OCI-LY3 (cell line): Measurements from ENCODE around the gene DIP2C.

Source experiments
- H2AFZ ChIP-seq: fragments of 200-600, 300-600 bp; shearing (Covaris generic); 2 replicates; pipeline ENCODE4 v1.6.0; 2014; ENCODE audit warnings: antibody characterized with exemption, low read depth, low read length
- H3K27ac ChIP-seq: fragments of 200-600, 300-600 bp; sonication (generic); 2 replicates; pipeline ENCODE4 v1.5.1; 2014; ENCODE audit warnings: mild to moderate bottlenecking, low read length, moderate library complexity, mixed read lengths
- H3K27me3 ChIP-seq: fragments of 200-600, 300-600 bp; sonication (generic); 2 replicates; pipeline ENCODE4 v1.6.1; 2014; ENCODE audit warnings: low read depth, low read length, mixed read lengths
- H3K36me3 ChIP-seq: fragments of 200-600, 300-600 bp; sonication (generic); replicated peaks from 2 replicates; pipeline ENCODE3; 2014; ENCODE audit warnings: low read depth, low read length, mixed read lengths
- H3K4me1 ChIP-seq: fragments of 300-600, 200-600 bp; sonication (generic); 2 replicates; pipeline ENCODE4 v1.6.1; 2014; ENCODE audit warnings: low read length, mixed read lengths
- H3K4me2 ChIP-seq: fragments of 200-600, 300-600 bp; sonication (generic); 2 replicates; pipeline ENCODE4 v1.6.1; 2014; ENCODE audit warnings: low read length, mixed read lengths
- H3K4me3 ChIP-seq: fragments of 300-600, 200-600 bp; sonication (generic); 2 replicates; pipeline ENCODE4 v1.5.1; 2014; ENCODE audit warnings: antibody characterized with exemption, mild to moderate bottlenecking, low read length, moderate library complexity
- H3K79me2 ChIP-seq: fragments of 300-600, 200-600 bp; shearing (Covaris generic); 2 replicates; pipeline ENCODE4 v1.6.1; 2014; ENCODE audit warnings: mild to moderate bottlenecking, low read length, mixed read lengths
- H3K9ac ChIP-seq: fragments of 300-600, 200-600 bp; shearing (Covaris generic); 2 replicates; pipeline ENCODE4 v1.6.0; 2014; ENCODE audit warnings: mild to moderate bottlenecking, low read length, moderate library complexity
- H3K9me3 ChIP-seq: fragments of 200-600, 300-600 bp; shearing (Covaris generic); 2 replicates; pipeline ENCODE4 v1.6.1; 2014; ENCODE audit warnings: low read length, mixed read lengths; ENCODE audit not compliant: insufficient read depth
- H4K20me1 ChIP-seq: fragments of 200-600, 300-600 bp; sonication (generic); 2 replicates; pipeline ENCODE4 v1.6.1; 2016; ENCODE audit warnings: low read length, mixed read lengths; ENCODE audit not compliant: insufficient read depth
- CTCF ChIP-seq: fragments of 200-600, 300-600 bp; sonication (generic); IDR thresholded peaks from 2 replicates; pipeline ENCODE4 v1.5.1; 2014; ENCODE audit warnings: antibody characterized with exemption, low read length, low read depth
- EZH2phosphoT487 ChIP-seq: fragments of 200-600 bp; shearing (Covaris generic); IDR thresholded peaks from 2 replicates; pipeline ENCODE4 v1.6.1; 2018; ENCODE audit warnings: antibody characterized with exemption, mixed run types, low read depth

The DIP2C gene

GRCh38 chr10:667602-668143 lies 21.8 kb downstream of the DIP2C start:
- no peaks in the 10 kb centered on the region for H4K20me1 ChIP-seq
- H3K4me3 ChIP-seq = no peak overlapping the region
- no peak overlapping the region for H3K4me2 ChIP-seq
- no peaks in the 10 kb centered on the region for H3K79me2 ChIP-seq
- no peaks in the 10 kb centered on the region for H3K27me3 ChIP-seq
- no peaks in the 10 kb centered on the region; the same call in 1 of the 2 replicates for H3K9me3 ChIP-seq
- H3K4me1 ChIP-seq = no peaks in the 10 kb centered on the region
- no peak overlapping the region for H2AFZ ChIP-seq
- TF ChIP-seq EZH2phosphoT487 = no peak
- TF ChIP-seq CTCF = no peak
- H3K36me3 ChIP-seq = no peaks in the 10 kb centered on the region
- H3K9ac ChIP-seq = no peak overlapping the region
- no peak overlapping the region for H3K27ac ChIP-seq

- Histone ChIP-seq H3K4me2 (no peak overlapping the region), H3K79me2 (no peaks in the 10 kb centered on the region), H4K20me1 (no peaks in the 10 kb centered on the region)
These were observed 22.4 kb downstream of the DIP2C start for GRCh38 chr10:667096-667495.

GRCh38 chr10:666237-667012 lies 23.0 kb downstream of the DIP2C start:
- no peak overlapping the region for H3K4me3 ChIP-seq
- H3K9ac ChIP-seq = no peak overlapping the region
- H3K4me1 ChIP-seq = no peaks in the 10 kb centered on the region
- no peak for TF ChIP-seq CTCF
- H3K9me3 ChIP-seq = no peaks in the 10 kb centered on the region; the same call in 1 of the 2 replicates
- H3K27me3 ChIP-seq = no peaks in the 10 kb centered on the region
- H3K27ac ChIP-seq = no peak overlapping the region
- H4K20me1 ChIP-seq = no peaks in the 10 kb centered on the region
- H3K79me2 ChIP-seq = no peaks in the 10 kb centered on the region
- H3K36me3 ChIP-seq = no peaks in the 10 kb centered on the region
- no peak overlapping the region for H3K4me2 ChIP-seq
- no peak overlapping the region for H2AFZ ChIP-seq

More at GRCh38 chr10:667096-667495, 22.4 kb downstream of the DIP2C start:
- no peaks in the 10 kb centered on the region for H3K36me3 ChIP-seq
- TF ChIP-seq CTCF = no peak
- TF ChIP-seq EZH2phosphoT487 = no peak
- H3K27me3 ChIP-seq = no peaks in the 10 kb centered on the region
- H2AFZ ChIP-seq = no peak overlapping the region
- H3K27ac ChIP-seq = no peak overlapping the region
- H3K4me1 ChIP-seq = no peaks in the 10 kb centered on the region
- no peak overlapping the region for H3K4me3 ChIP-seq
- no peak overlapping the region for H3K9ac ChIP-seq
- H3K9me3 ChIP-seq = no peaks in the 10 kb centered on the region; the same call in 1 of the 2 replicates

DNA sequence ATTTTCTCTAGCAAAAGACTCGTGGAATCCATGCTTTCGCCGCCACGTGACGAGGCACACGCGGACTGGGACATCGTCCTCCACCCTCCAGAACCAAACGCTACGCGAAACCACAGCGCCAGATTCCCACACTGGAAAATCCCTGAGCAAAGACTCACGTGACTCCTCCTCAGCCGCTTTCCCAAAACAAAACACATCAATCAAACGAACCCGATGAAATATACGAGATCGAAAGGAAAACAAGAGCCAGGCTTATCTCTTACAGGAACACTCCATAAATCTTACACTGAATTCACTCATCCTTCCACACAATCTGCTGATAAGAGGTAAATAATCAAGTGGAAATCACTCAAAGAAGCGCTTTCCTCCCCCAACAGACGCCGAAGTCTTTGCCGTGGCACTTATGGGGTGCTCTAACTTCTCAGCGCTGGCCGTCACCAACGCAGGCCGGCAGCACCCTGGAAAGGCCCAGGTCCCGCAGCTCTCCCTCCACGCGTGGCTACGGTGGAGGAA lies 23.8 kb downstream of the DIP2C start:
- no peak overlapping the region for H3K4me3 ChIP-seq
- H3K36me3 ChIP-seq = no peaks in the 10 kb centered on the region
- no peak overlapping the region for H2AFZ ChIP-seq
- no peaks in the 10 kb centered on the region for H3K4me1 ChIP-seq
- TF ChIP-seq CTCF (no peak), EZH2phosphoT487 (no peak)
- no peaks in the 10 kb centered on the region for H3K79me2 ChIP-seq
- no peaks in the 10 kb centered on the region; the same call in 1 of the 2 replicates for H3K9me3 ChIP-seq
- H4K20me1 ChIP-seq = no peaks in the 10 kb centered on the region
- H3K27me3 ChIP-seq = no peaks in the 10 kb centered on the region
- no peak overlapping the region for H3K27ac ChIP-seq
- no peak overlapping the region for H3K9ac ChIP-seq
- no peak overlapping the region for H3K4me2 ChIP-seq
